GM12878 (cell line): ENCODE measurements around the gene METAP2. TPM values are rescaled to one million over a fixed set of nuclear protein-coding genes. Genes with fewer than 3 reads are reported as not detected.
"Not testable (repeated sequence)": the region's sequence is repeated elsewhere in the genome, so short reads cannot be mapped to it uniquely, and the experiment has no call there.

Source experiments
- ATAC-seq: fragments of 200-7000 bp; cut with Tn5 transposase; 3 replicates; pipeline ENCODE4 v1.9.1; 2020; ENCODE audit warnings: mild to moderate bottlenecking, moderate library complexity
- BruUV-seq: library from RNA; stranded (reverse); fragments of 400-500 nt; replicated peaks from 2 replicates; lab custom pipeline; 2021; lab: Mats Ljungman, UMichigan
- CTCF ChIA-PET: fragments of 300-600 bp; sonication (Branson Sonifier 250); formaldehyde crosslinking; extraction: SDS; loops from one replicate; lab custom pipeline; 2021; ENCODE audit warnings: inconsistent platforms; lab: Yijun Ruan, JAX
- POLR2A ChIA-PET: fragments of 350-600 bp; formaldehyde crosslinking; extraction: SDS; loops from one replicate; lab custom pipeline; 2021; ENCODE audit warnings: inconsistent platforms; lab: Charles Lee
- RAD21 ChIA-PET: fragments of 300-600 bp; sonication (Branson Sonifier 250); formaldehyde crosslinking; loops from one replicate; lab custom pipeline; 2023; ENCODE audit warnings: antibody characterized with exemption; ENCODE audit not compliant: unreplicated experiment; lab: Charles Lee
- SMC1A ChIA-PET: fragments of 300-600 bp; sonication (Branson Sonifier 250); formaldehyde crosslinking; loops from one replicate; lab custom pipeline; 2023; ENCODE audit not compliant: unreplicated experiment, uncharacterized antibody; lab: Charles Lee
- DNase-seq: peaks from one replicate; pipeline ENCODE4 v3.0.0-alpha.2; 2011; ENCODE audit warnings: low read depth, low spot score
- FAIRE-seq: peaks from 3 replicates; lab custom pipeline; 2011; peaks lifted over from hg19 to GRCh38; lab: Jason Lieb, UNC
- H2AFZ ChIP-seq: 2 replicates; pipeline ENCODE4 v1.6.0; 2011; ENCODE audit warnings: low read depth, low read length, control low read depth; ENCODE audit not compliant: control insufficient read depth
- H3K27ac ChIP-seq: 2 replicates; pipeline ENCODE4 v1.5.1; 2011; ENCODE audit warnings: control low read depth; ENCODE audit not compliant: control insufficient read depth, insufficient read depth
- H3K27me3 ChIP-seq, 2 experiments: replicated peaks in 1 of 2; 2 replicates each; pipeline versions ENCODE4 v1.6.0 to v1.6.1; 2011; ENCODE audit warnings: low read length in 1 of 2; ENCODE audit not compliant: control insufficient read depth in 2 of 2, insufficient read depth in 2 of 2
- H3K36me3 ChIP-seq, 2 experiments: 2 replicates each; pipeline ENCODE4 v1.5.1; 2011; ENCODE audit warnings: low read length in 1 of 2; ENCODE audit not compliant: control insufficient read depth in 2 of 2, insufficient read depth in 2 of 2
- H3K4me1 ChIP-seq: 2 replicates; pipeline ENCODE4 v1.6.1; 2011; ENCODE audit warnings: mild to moderate bottlenecking, low read length, moderate library complexity, mixed read lengths; ENCODE audit not compliant: control insufficient read depth, insufficient read depth
- H3K4me2 ChIP-seq: 2 replicates; pipeline ENCODE4 v1.6.0; 2011; ENCODE audit warnings: control low read depth; ENCODE audit not compliant: control insufficient read depth, insufficient read depth
- H3K4me3 ChIP-seq: fragments of 200-600 bp; sonication (generic); 2 replicates; pipeline ENCODE4 v1.5.1; 2016
- H3K79me2 ChIP-seq: 2 replicates; pipeline ENCODE4 v1.6.0; 2011; ENCODE audit warnings: low read length; ENCODE audit not compliant: control insufficient read depth, insufficient read depth
- H3K9ac ChIP-seq: 2 replicates; pipeline ENCODE4 v1.8.0; 2011; ENCODE audit warnings: low read length, control low read depth, mixed read lengths; ENCODE audit not compliant: control insufficient read depth, insufficient read depth
- H3K9me3 ChIP-seq: replicated peaks from 3 replicates; pipeline ENCODE4 v1.5.1; 2011; ENCODE audit warnings: mild to moderate bottlenecking, low read length; ENCODE audit not compliant: control insufficient read depth, insufficient read depth
- H4K20me1 ChIP-seq: 2 replicates; pipeline ENCODE4 v1.6.0; 2011; ENCODE audit not compliant: control insufficient read depth, insufficient read depth
- ASH2L ChIP-seq: fragments of 300-600, 200-600 bp; sonication (generic); IDR thresholded peaks from 2 replicates; pipeline ENCODE4 v1.6.1; 2017; ENCODE audit warnings: low read depth, mild to moderate bottlenecking, borderline replicate concordance
- BMI1 ChIP-seq: fragments of 450-650 bp; IDR thresholded peaks from 2 replicates; pipeline ENCODE4 v1.6.1; 2016; ENCODE audit warnings: mild to moderate bottlenecking, moderate library complexity, borderline replicate concordance
- BRCA1 ChIP-seq: IDR thresholded peaks from 2 replicates; pipeline ENCODE4 v1.6.1; 2011; ENCODE audit warnings: low read depth, low read length, improper control_type of control experiment
- CEBPB ChIP-seq, 2 experiments: fragments of 150-350 bp in 1 of 2; IDR thresholded peaks; 2 replicates each; pipeline ENCODE4 v1.6.1; 2012 to 2014; ENCODE audit warnings: low read depth in 2 of 2, low read length in 2 of 2, borderline replicate concordance in 1 of 2, inconsistent platforms in 1 of 2
- GATAD2B ChIP-seq: fragments of 450-650 bp; conservative IDR thresholded peaks from 2 replicates; pipeline ENCODE4 v1.6.1; 2017; ENCODE audit warnings: low read depth, mild to moderate bottlenecking, moderate library complexity
- KLF5 ChIP-seq: fragments of 450-650 bp; IDR thresholded peaks from 2 replicates; pipeline ENCODE4 v1.6.1; 2014; ENCODE audit warnings: mild to moderate bottlenecking; ENCODE audit not compliant: partially characterized antibody
- NR2C2 ChIP-seq: IDR thresholded peaks from 2 replicates; pipeline ENCODE4 v1.6.1; 2011; ENCODE audit warnings: borderline replicate concordance, low read depth; ENCODE audit not compliant: control insufficient read depth, insufficient read length
- PAX8 ChIP-seq: fragments of 450-650 bp; IDR thresholded peaks from 2 replicates; pipeline ENCODE4 v1.6.1; 2017; ENCODE audit warnings: mild to moderate bottlenecking, moderate library complexity
- RUNX3 ChIP-seq: IDR thresholded peaks from 2 replicates; pipeline ENCODE4 v1.6.1; 2012; ENCODE audit warnings: low read length, inconsistent platforms
- ZNF217 ChIP-seq: fragments of 450-650 bp; IDR thresholded peaks from 2 replicates; pipeline ENCODE4 v1.6.1; 2017; ENCODE audit warnings: antibody characterized with exemption, mild to moderate bottlenecking
- WGBS: methylation state at CpG from one replicate; pipeline ENCODE4 v1.1.6; 2016; ENCODE audit warnings: low lambda C conversion rate; ENCODE audit not compliant: insufficient replicate concordance, insufficient coverage; ENCODE audit errors: missing lambda C conversion rate; 5-methylcytosine and 5-hydroxymethylcytosine counted together
- in situ Hi-C: fragments of 300-500 bp; cut with MboI; formaldehyde crosslinking; loops from 9 replicates; pipeline ENCODE4 v1.14.3; 2018; ENCODE audit warnings: mixed read lengths
- intact Hi-C: fragments of 100-400 bp; cut with micrococcal nuclease; formaldehyde crosslinking; loops from one replicate; pipeline ENCODE4 v1.14.2; 2022; ENCODE audit not compliant: unreplicated experiment
- polyA plus RNA-seq, 11 experiments: library from polyadenylated mRNA; depleted of rRNA in 4 of 11; unstranded in 6 of 11; stranded (reverse) in 5 of 11; fragments of >200 nt; fragmentation: Nextera tagmentation in 4 of 11; fragmentation: Illumina TruSeq in 1 of 11; extraction: Ambion mirVana in 4 of 11; extraction: Trizol in 1 of 11; gene quantifications; 1 replicate in 1 of 11; 2 replicates in 10 of 11; pipeline versions ENCODE4 v1.2.1 to v1.2.3, GENCODE V29; 2011 to 2016; ENCODE audit warnings: inconsistent platforms in 2 of 11, missing spikeins in 2 of 11, low read depth in 1 of 11
- total RNA-seq, 4 experiments: library from RNA; depleted of rRNA in 3 of 4; stranded (reverse); fragments of >200 nt in 3 of 4; fragmentation: Illumina TruSeq in 1 of 4; extraction: Trizol in 1 of 4; gene quantifications; 2 replicates each; pipeline versions ENCODE4 v1.2.1 to v1.2.3, GENCODE V29; 2013 to 2021
- TF ChIP-seq, protein P1 (sequence below): fragments of 450-650 bp; IDR thresholded peaks from 2 replicates; pipeline ENCODE4 v1.6.1; 2017; ENCODE audit warnings: mild to moderate bottlenecking, low read depth, inconsistent platforms; ENCODE audit not compliant: poor library complexity, severe bottlenecking

The METAP2 gene
- total and polyA plus RNA-seq, 10 of the 15 experiments (the other 5 are each of a cell fraction or from before 2014, with no cell fraction given): 50.7 to 132 (median 73.9) TPM

DNA sequence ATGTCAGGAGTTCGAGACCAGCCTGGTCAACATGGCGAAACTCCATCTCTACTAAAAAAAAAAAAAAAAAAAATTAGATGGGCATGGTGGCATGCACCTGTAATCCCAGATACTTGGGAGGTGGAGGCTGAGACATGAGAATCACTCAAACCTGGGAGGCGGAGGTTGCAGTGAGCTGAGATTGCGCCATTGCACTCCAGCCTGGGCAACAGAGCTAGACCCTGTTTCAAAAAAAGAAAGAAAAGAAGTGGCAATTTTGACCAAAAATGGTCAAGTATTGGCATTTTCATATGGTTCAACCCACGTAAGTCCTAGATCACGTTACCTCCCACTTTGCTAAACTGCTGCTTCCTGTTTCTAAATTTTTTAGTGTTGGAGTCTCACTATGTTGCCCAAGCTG lies 8.6 kb downstream of the METAP2 start:
- ChIA-PET CTCF (interaction anchor here (0.6 to 0.8 kb wide), 3 partner anchors 42 to 1338 kb away, joined by 3 read pairs; no protein-coding TSS in a partner anchor), RAD21 (interaction anchor here (0.6 kb wide), 1 partner anchor 916 kb away, joined by 4 read pairs; no protein-coding TSS in a partner anchor), POLR2A (interaction anchor here (0.6 kb wide), 2 partner anchors 495 to 1028 kb away, joined by 4 to 6 read pairs; no protein-coding TSS in a partner anchor), SMC1A (interaction anchor here (0.6 to 2.4 kb wide), 2 partner anchors 8 to 484 kb away, joined by 5 to 12 read pairs; partner anchors contain the start of gene METAP2)
- H2AFZ ChIP-seq, ATAC-seq, H3K4me2 ChIP-seq, H3K27me3 ChIP-seq, H3K4me1 ChIP-seq, DNase-seq, BruUV-seq, FAIRE-seq, H3K9me3 ChIP-seq, in situ Hi-C loops, H3K27ac ChIP-seq, H3K4me3 ChIP-seq, intact Hi-C loops, H3K9ac ChIP-seq, H4K20me1 ChIP-seq: not testable (repeated sequence)
- 95% methylated on average over 6 of the region's 6 CpGs for WGBS
- Histone ChIP-seq H3K36me3 (peaks cover 0 to 21% of the 10 kb centered on the region in 2 experiments; a peak in 2 of 4 replicates), H3K79me2 (peaks cover 39% of the 10 kb centered on the region)

DNA sequence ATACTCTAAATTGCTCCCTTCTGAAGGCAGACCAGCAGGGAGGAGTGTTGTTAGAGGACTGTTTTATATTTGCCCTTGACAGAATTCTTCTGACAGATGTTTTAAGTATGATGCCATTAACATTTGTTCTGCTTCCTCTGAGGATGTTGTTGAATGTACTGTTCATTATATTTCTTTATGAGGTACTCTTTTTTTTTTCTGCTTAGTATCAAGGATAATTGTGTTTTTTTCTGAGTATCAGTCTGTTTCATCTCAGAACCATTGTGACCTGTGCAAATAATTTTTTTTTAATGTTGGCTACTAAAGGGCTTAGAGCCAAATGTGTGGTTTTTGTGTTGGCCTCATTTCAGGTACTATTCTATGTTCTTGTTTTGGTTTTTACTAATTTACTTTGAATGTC lies 10.6 kb downstream of the METAP2 start:
- Histone ChIP-seq H3K27me3 (no peaks in the 10 kb centered on the region), H2AFZ (no peak overlapping the region), H3K27ac (no peak overlapping the region), H4K20me1 (no peaks in the 10 kb centered on the region)
- ATAC-seq: no peak
- intact Hi-C loops: no loop called here
- TF ChIP-seq, protein P1, sequence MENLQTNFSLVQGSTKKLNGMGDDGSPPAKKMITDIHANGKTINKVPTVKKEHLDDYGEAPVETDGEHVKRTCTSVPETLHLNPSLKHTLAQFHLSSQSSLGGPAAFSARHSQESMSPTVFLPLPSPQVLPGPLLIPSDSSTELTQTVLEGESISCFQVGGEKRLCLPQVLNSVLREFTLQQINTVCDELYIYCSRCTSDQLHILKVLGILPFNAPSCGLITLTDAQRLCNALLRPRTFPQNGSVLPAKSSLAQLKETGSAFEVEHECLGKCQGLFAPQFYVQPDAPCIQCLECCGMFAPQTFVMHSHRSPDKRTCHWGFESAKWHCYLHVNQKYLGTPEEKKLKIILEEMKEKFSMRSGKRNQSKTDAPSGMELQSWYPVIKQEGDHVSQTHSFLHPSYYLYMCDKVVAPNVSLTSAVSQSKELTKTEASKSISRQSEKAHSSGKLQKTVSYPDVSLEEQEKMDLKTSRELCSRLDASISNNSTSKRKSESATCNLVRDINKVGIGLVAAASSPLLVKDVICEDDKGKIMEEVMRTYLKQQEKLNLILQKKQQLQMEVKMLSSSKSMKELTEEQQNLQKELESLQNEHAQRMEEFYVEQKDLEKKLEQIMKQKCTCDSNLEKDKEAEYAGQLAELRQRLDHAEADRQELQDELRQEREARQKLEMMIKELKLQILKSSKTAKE: no peak
- TF ChIP-seq ZNF217: no peak
- no peak for TF ChIP-seq BRCA1
- TF ChIP-seq RUNX3: no peak
- no peak for TF ChIP-seq PAX8
- TF ChIP-seq BMI1: no peak
- no peak for TF ChIP-seq NR2C2
- TF ChIP-seq GATAD2B: no peak
- TF ChIP-seq ASH2L: no peak
- TF ChIP-seq CEBPB (IDR thresholded peaks at IDR 0.05; ENCODE audit: borderline replicate concordance in 1 of 2, low read depth in 2 of 2, low read length in 2 of 2): no peak
- no peak for TF ChIP-seq KLF5
- TF ChIP-seq, all 136 proteins: peak for 0
- Histone ChIP-seq H3K4me1 (peaks cover 5% of the 10 kb centered on the region; the same call in 1 of the 2 replicates), H3K36me3 (peaks cover 0 to 9% of the 10 kb centered on the region in 2 experiments; a peak in 2 of 4 replicates), H3K4me2 (no peak overlapping the region), H3K4me3 (no peak overlapping the region), H3K79me2 (peaks cover 23% of the 10 kb centered on the region), H3K9me3 (no peaks in the 10 kb centered on the region), H3K9ac (no peak overlapping the region)
- in situ Hi-C loops: no loop called here
- ChIA-PET CTCF (no interaction called here), SMC1A (no interaction called here), POLR2A (no interaction called here), RAD21 (no interaction called here)
- no peak for FAIRE-seq
- no peak for DNase-seq
- no TSS peak for BruUV-seq
